ENCODE measurements around the gene FNDC3B. TPM values are rescaled to one million over a fixed set of nuclear protein-coding genes. Genes with fewer than 3 reads are reported as not detected.
A peak's percentile ranks its signal among the peaks of the same experiment; 100 is the strongest.
"Not testable (repeated sequence)": the region's sequence is repeated elsewhere in the genome, so short reads cannot be mapped to it uniquely, and the experiment has no call there.

FNDC3B gene
- total and polyA plus RNA-seq, 2 donors, result 11.0 to 11.9 TPM

DNA sequence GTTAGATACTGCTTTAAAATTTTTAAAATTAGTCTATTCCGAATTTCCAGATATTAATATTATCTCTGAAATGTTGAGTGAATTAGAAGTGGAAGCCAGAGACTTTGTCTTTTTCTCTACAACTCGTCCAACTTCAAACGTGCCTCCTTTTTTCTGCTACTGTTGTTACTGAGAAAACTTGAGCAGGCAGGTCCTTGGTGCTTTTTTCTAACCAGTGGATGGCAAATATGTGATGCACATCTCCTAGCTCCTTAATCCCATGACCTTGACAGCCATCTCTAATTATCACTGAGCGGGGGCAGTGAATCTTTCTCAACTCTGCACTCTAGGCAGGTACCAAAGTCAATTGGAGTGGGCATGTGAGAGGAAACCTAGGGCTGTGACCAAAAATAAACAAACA is 50.7 kb downstream of the FNDC3B start:
- Histone ChIP-seq H3K27me3 (ENCODE audit: control insufficient read depth in 2 of 2, insufficient read depth in 1 of 2, low read length in 1 of 2) (no peaks in the 10 kb centered on the region), H3K36me3 (ENCODE audit: control insufficient read depth in 2 of 2, insufficient read depth in 2 of 2, low read length in 1 of 2) (no peaks in the 10 kb centered on the region), H3K9me3 (ENCODE audit: control insufficient read depth in 2 of 2, insufficient read depth in 1 of 2, low read length in 1 of 2) (no peaks in the 10 kb centered on the region), H3K27ac (ENCODE audit: low read depth in 1 of 2, low read length in 1 of 2) (no peak overlapping the region), H3K4me1 (ENCODE audit: control insufficient read depth in 2 of 2, insufficient read depth in 2 of 2, low read length in 2 of 2) (no peaks in the 10 kb centered on the region), H3K4me3 (ENCODE audit: low read length in 2 of 2) (no peak overlapping the region)
- 97% methylated on average over 4 of the region's 4 CpGs for WGBS
- DNase-seq (ENCODE audit: low read depth in 6 of 9, low spot score in 9 of 9), result no peak

DNA sequence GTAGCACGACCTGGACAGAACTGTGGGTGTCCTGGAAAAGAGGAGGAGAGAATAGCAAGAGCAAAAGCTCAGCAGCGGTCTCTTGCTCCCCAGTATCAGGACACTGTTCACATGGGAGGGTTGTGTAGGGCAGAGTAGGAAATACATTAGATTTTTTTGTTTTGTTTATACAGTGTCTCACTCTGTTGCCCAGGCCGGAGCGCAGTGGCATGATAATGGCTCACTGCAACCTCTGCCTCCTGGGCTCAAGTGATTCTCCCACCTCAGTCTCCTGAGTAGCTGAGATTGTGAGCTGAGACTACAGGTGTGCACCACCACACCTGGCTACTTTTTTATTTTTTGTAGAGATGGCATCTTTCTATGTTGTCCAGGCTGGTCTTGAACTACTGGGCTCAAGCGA is 53.3 kb downstream of the FNDC3B start:
- Histone ChIP-seq H3K4me1 (ENCODE audit: control insufficient read depth in 2 of 2, insufficient read depth in 2 of 2, low read length in 2 of 2) (peaks cover 0 to 2% of the 10 kb centered on the region in 2 donors), H3K9me3 (ENCODE audit: control insufficient read depth in 2 of 2, insufficient read depth in 1 of 2, low read length in 1 of 2) (no peaks in the 10 kb centered on the region), H3K4me3 (ENCODE audit: low read length in 2 of 2) (no peak overlapping the region), H3K36me3 (ENCODE audit: control insufficient read depth in 2 of 2, insufficient read depth in 2 of 2, low read length in 1 of 2) (no peaks in the 10 kb centered on the region), H3K27ac (ENCODE audit: low read depth in 1 of 2, low read length in 1 of 2) (no peak overlapping the region), H3K27me3 (ENCODE audit: control insufficient read depth in 2 of 2, insufficient read depth in 1 of 2, low read length in 1 of 2) (no peaks in the 10 kb centered on the region)
- DNase-seq (ENCODE audit: low read depth in 6 of 9, low spot score in 9 of 9), result no peak
- WGBS, result 98% methylated on average over 5 of the region's 5 CpGs

DNA sequence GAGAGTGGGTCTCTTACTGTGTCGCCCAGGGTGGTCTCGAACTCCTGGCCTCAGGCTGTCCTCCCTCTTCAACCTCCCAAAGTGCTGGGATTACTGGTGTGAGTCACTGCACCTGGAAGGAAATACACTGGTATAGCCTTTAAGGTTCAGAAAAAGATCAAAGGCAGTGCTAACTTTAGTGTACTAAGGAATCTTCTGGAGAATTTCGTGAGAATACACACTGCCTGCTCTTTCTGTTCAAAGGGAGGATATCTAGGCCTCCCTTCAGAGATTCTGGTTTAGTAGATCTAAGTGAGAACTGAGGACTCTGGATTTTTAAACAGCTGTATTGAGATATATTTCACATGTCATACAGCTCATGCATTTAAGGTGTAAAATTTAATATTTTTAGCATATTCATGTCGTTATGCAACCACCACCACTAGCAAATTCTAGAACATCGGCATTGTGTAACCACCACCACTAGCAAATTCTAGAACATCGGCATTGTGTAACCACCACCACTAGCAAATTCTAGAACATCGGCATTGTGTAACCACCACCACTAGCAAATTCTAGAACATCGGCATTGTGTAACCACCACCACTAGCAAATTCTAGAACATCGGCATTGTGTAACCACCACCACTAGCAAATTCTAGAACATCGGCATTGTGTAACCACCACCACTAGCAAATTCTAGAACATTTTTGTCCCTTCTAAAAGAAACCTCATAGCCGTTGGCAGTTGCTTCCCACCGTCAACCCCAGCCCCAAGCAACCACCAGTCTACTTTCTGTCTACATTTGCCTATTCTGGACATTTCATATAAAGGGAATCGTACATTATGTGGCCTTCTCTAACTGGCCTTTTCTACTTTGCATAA is 54.4 kb downstream of the FNDC3B start:
- not testable (repeated sequence) for H3K27me3 ChIP-seq (ENCODE audit: control insufficient read depth in 2 of 2, insufficient read depth in 1 of 2, low read length in 1 of 2); H3K36me3 ChIP-seq (ENCODE audit: control insufficient read depth in 2 of 2, insufficient read depth in 2 of 2, low read length in 1 of 2); H3K27ac ChIP-seq (ENCODE audit: low read depth in 1 of 2, low read length in 1 of 2); H3K4me3 ChIP-seq (ENCODE audit: low read length in 2 of 2); H3K4me1 ChIP-seq (ENCODE audit: control insufficient read depth in 2 of 2, insufficient read depth in 2 of 2, low read length in 2 of 2); DNase-seq (ENCODE audit: low read depth in 6 of 9, low spot score in 9 of 9); H3K9me3 ChIP-seq (ENCODE audit: control insufficient read depth in 2 of 2, insufficient read depth in 1 of 2, low read length in 1 of 2)
- 88% methylated on average over 11 of the region's 13 CpGs for WGBS

DNA sequence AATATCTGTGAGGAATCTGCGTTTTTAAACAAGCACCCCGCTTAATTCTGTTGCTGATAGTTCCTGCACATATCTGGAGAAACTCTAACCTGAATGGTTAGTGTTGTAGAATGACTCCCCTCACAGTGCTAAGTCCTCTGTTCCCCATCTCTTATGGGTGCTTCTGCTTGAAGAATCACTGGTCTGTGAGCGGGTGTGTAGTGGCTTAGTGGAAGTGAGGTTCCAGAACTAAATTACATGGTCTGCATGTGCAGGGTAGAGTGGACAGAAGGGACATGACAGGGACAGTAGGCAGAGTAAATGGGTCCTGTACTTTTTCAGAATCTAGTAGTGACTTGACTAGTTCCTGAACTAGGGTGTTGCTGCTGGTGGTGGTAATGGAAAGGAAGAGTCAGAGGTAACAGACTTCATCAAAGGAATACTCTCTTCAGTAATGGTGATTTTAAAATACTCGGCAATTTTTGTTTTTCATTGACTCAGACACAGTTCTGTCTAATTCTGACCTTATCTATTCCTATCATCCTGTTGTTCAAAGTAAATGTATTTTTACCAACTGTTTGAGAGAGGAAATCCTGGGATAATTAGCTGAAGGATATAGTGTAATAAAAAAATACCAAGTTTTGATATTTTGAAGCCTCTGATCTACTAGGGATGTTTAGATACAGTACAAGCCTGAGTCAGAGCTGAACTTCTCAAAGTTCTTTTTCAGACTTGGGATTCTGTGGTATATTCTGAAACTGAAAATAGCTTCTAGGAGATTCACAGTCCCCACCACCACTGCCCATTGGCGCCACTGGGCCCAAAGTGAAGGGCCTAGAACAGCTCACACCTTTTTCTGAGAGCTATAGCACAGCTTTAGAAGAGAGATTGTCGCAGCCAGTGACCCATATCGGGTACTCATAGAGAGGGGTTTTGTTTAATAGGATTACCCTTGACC is 55.5 kb downstream of the FNDC3B start:
- Histone ChIP-seq H3K4me1 (ENCODE audit: control insufficient read depth in 2 of 2, insufficient read depth in 2 of 2, low read length in 2 of 2) (peaks cover 3 to 13% of the 10 kb centered on the region in 2 donors), H3K36me3 (ENCODE audit: control insufficient read depth in 2 of 2, insufficient read depth in 2 of 2, low read length in 1 of 2) (no peaks in the 10 kb centered on the region), H3K4me3 (ENCODE audit: low read length in 2 of 2) (no peak overlapping the region), H3K27me3 (ENCODE audit: control insufficient read depth in 2 of 2, insufficient read depth in 1 of 2, low read length in 1 of 2) (no peaks in the 10 kb centered on the region), H3K27ac (ENCODE audit: low read depth in 1 of 2, low read length in 1 of 2) (no peak overlapping the region), H3K9me3 (ENCODE audit: control insufficient read depth in 2 of 2, insufficient read depth in 1 of 2, low read length in 1 of 2) (no peaks in the 10 kb centered on the region)
- WGBS, result 98% methylated on average over 7 of the region's 7 CpGs
- DNase-seq (ENCODE audit: low read depth in 6 of 9, low spot score in 9 of 9), result no peak

DNA sequence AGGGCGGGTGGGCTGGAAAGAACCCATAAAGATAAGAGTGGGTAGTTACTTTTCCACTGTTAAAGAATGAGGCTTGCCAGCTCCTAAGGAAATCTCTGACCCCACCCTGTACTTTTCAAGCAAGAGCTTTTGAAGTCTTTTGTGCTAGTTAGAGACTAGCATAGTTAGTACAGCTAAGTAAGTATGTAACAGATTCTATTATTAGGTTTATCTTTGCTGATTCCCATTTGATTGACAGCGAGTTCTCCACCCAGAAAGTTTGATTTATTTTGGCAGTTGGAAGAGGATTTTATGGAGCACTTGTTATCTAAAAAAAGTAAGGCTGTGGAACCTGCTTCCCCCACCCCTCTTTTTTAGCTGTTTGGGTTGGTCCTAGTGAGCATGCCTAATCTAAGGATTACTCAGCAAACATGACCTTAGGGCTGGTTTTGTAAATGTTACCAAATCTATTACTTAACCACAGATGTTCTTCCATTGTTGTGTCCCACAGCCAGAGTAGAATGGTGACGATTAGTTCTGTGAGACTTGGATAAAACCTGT is 57.6 kb downstream of the FNDC3B start:
- DNase-seq (ENCODE audit: low read depth in 6 of 9, low spot score in 9 of 9), result no peak
- H3K9me3 ChIP-seq (ENCODE audit: control insufficient read depth in 2 of 2, insufficient read depth in 1 of 2, low read length in 1 of 2), result no peaks in the 10 kb centered on the region
- H3K27me3 ChIP-seq (ENCODE audit: control insufficient read depth in 2 of 2, insufficient read depth in 1 of 2, low read length in 1 of 2), result no peaks in the 10 kb centered on the region
- no peak overlapping the region for H3K27ac ChIP-seq (ENCODE audit: low read depth in 1 of 2, low read length in 1 of 2)
- H3K36me3 ChIP-seq (ENCODE audit: control insufficient read depth in 2 of 2, insufficient read depth in 2 of 2, low read length in 1 of 2), result no peaks in the 10 kb centered on the region
- no peak overlapping the region for H3K4me3 ChIP-seq (ENCODE audit: low read length in 2 of 2)
- 95% methylated on average over 3 of the region's 3 CpGs for WGBS
- H3K4me1 ChIP-seq (ENCODE audit: control insufficient read depth in 2 of 2, insufficient read depth in 2 of 2, low read length in 2 of 2), result peaks cover 3 to 16% of the 10 kb centered on the region in 2 donors

DNA sequence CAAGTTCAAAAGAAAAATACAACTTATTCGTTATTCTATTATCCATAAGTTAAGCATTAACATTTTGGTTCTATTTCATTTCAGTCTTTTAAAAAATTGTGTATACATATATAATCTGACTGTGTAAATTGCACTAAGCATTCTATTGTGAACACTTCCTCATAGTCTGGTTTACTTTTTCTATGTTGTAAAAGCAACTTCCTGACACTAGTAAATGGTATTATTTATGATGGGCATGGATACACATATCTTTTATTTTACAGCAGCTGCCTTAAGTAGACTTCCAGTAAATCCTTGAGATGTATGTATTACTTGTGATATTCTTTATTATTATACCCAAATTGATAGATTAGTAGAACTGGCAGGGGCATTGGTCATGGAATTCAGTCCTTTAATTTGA is 58.2 kb downstream of the FNDC3B start:
- Histone ChIP-seq H3K9me3 (ENCODE audit: control insufficient read depth in 2 of 2, insufficient read depth in 1 of 2, low read length in 1 of 2) (no peaks in the 10 kb centered on the region), H3K36me3 (ENCODE audit: control insufficient read depth in 2 of 2, insufficient read depth in 2 of 2, low read length in 1 of 2) (no peaks in the 10 kb centered on the region), H3K27me3 (ENCODE audit: control insufficient read depth in 2 of 2, insufficient read depth in 1 of 2, low read length in 1 of 2) (no peaks in the 10 kb centered on the region), H3K4me1 (ENCODE audit: control insufficient read depth in 2 of 2, insufficient read depth in 2 of 2, low read length in 2 of 2) (peaks cover 9 to 22% of the 10 kb centered on the region in 2 donors), H3K27ac (ENCODE audit: low read depth in 1 of 2, low read length in 1 of 2) (no peak overlapping the region), H3K4me3 (ENCODE audit: low read length in 2 of 2) (no peak overlapping the region)
- 98% methylated on average over 1 of the region's 1 CpG for WGBS
- DNase-seq (ENCODE audit: low read depth in 6 of 9, low spot score in 9 of 9), result no peak

DNA sequence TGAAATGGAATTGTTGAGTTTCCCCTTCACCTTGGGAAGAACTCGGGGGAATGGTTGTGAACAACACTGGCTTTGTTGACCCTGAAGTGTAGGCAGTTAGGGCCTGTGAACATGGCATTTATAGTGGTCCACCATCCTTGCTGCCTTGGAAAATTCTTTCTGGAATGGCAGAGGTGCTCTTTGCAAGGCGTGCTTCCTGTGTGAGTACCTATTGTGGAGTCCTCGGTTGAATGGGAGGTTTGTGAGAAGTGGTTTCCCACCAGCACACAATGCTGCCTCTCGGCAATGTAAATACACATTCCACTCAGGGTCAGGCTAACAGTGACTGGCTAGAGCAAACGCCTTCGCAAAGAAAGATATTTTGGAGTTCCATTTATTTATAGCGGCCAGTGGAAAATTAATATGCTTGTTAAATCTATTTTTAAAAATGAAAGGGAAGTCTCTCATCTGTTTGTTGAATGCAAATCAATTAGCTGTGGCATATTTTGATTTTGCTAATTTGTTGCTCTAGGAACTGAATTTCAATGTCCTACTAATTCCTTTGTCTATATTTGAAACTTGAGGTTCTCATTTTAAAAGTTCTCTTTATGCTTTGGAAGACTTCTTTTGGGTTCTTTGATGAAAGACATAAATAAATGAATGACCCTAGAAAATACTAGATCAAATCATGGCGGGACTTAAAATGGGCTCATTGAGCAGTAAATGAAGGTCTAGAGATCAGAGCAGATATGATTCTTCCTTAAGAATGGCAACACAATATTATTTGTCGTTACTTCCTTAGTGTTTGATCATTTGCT is 59.5 kb downstream of the FNDC3B start:
- peaks cover 14 to 32% of the 10 kb centered on the region in 2 donors for H3K4me1 ChIP-seq (ENCODE audit: control insufficient read depth in 2 of 2, insufficient read depth in 2 of 2, low read length in 2 of 2)
- H3K27me3 ChIP-seq (ENCODE audit: control insufficient read depth in 2 of 2, insufficient read depth in 1 of 2, low read length in 1 of 2), result no peaks in the 10 kb centered on the region
- whole genome bisulfite sequencing, result 97% methylated on average over 9 of the region's 9 CpGs
- H3K4me3 ChIP-seq (ENCODE audit: low read length in 2 of 2), result no peak overlapping the region
- H3K9me3 ChIP-seq (ENCODE audit: control insufficient read depth in 2 of 2, insufficient read depth in 1 of 2, low read length in 1 of 2), result no peaks in the 10 kb centered on the region
- H3K27ac ChIP-seq (ENCODE audit: low read depth in 1 of 2, low read length in 1 of 2), result peak overlapping the region in 1 of 2 donors; percentile 34
- no peak for DNase-seq (ENCODE audit: low read depth in 6 of 9, low spot score in 9 of 9)
- H3K36me3 ChIP-seq (ENCODE audit: control insufficient read depth in 2 of 2, insufficient read depth in 2 of 2, low read length in 1 of 2), result no peaks in the 10 kb centered on the region

DNA sequence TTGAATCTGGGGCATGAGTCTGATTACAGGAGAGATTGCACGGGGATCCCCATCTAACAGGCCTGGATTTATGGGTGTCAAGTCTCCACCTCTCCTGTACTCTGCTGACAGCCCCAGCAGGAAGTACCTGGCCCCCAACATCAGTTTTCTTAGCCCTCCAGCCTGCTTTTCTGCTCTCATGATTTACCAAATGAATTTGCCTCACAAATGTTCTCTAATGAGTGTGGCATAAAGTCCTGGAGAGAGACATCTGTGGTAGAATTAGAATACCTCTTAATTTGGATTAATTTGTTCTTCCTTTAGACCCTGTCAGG is 60.1 kb downstream of the FNDC3B start:
- Histone ChIP-seq H3K4me3 (ENCODE audit: low read length in 2 of 2) (no peak overlapping the region), H3K27me3 (ENCODE audit: control insufficient read depth in 2 of 2, insufficient read depth in 1 of 2, low read length in 1 of 2) (no peaks in the 10 kb centered on the region), H3K4me1 (ENCODE audit: control insufficient read depth in 2 of 2, insufficient read depth in 2 of 2, low read length in 2 of 2) (peaks cover 15 to 32% of the 10 kb centered on the region in 2 donors), H3K27ac (ENCODE audit: low read depth in 1 of 2, low read length in 1 of 2) (peak overlapping the region in 1 of 2 donors; percentile 34), H3K9me3 (ENCODE audit: control insufficient read depth in 2 of 2, insufficient read depth in 1 of 2, low read length in 1 of 2) (no peaks in the 10 kb centered on the region), H3K36me3 (ENCODE audit: control insufficient read depth in 2 of 2, insufficient read depth in 2 of 2, low read length in 1 of 2) (no peaks in the 10 kb centered on the region)
- DNase-seq (ENCODE audit: low read depth in 6 of 9, low spot score in 9 of 9), result peak in 1 of 9 donors; percentile 29
- WGBS, result 52% methylated on average over 1 of the region's 1 CpG

All from thymus (tissue), 11 donors.